Aorta (tissue), 5 donors: ENCODE data around the gene F10. TPM values are rescaled to one million over a fixed set of nuclear protein-coding genes. Genes with fewer than 3 reads are reported as not detected.
A peak's percentile ranks its signal among the peaks of the same experiment; 100 is the strongest.

Experiments used
- ATAC-seq: fragments of 200-7000 bp; cut with Tn5 transposase; one replicate; pipeline ENCODE4 v1.9.1; 2022; ENCODE audit warnings: moderate library complexity; ENCODE audit not compliant: low FRiP score
- DNase-seq, 2 donors: peaks; one replicate each; pipeline ENCODE4 v3.0.0-alpha.2; 2020
- H3K27ac ChIP-seq, 2 donors: one replicate each; pipeline ENCODE4 v1.5.1; 2013; ENCODE audit warnings: low read length in 2 of 2, mild to moderate bottlenecking in 2 of 2, moderate library complexity in 2 of 2, control low read depth in 1 of 2, inconsistent platforms in 1 of 2, low read depth in 1 of 2
- H3K27me3 ChIP-seq, 2 donors: one replicate each; pipeline ENCODE4 v1.6.1; 2013; ENCODE audit warnings: control low read depth in 1 of 2, low read length in 1 of 2, mild to moderate bottlenecking in 1 of 2, moderate library complexity in 1 of 2; ENCODE audit not compliant: insufficient read depth in 2 of 2, control insufficient read depth in 1 of 2
- H3K36me3 ChIP-seq, 2 donors: one replicate each; pipeline ENCODE4 v1.6.1; 2013; ENCODE audit warnings: control low read depth in 1 of 2, low read length in 1 of 2, mild to moderate bottlenecking in 1 of 2; ENCODE audit not compliant: insufficient read depth in 2 of 2, control insufficient read depth in 1 of 2
- H3K4me1 ChIP-seq, 2 donors: one replicate each; pipeline ENCODE4 v1.6.1; 2013; ENCODE audit warnings: low read length in 2 of 2, control low read depth in 1 of 2, mild to moderate bottlenecking in 1 of 2, moderate library complexity in 1 of 2; ENCODE audit not compliant: insufficient read depth in 2 of 2, control insufficient read depth in 1 of 2
- H3K4me3 ChIP-seq, 2 donors: one replicate each; pipeline ENCODE4 v1.5.1; 2013; ENCODE audit warnings: low read length in 2 of 2, control low read depth in 1 of 2, mild to moderate bottlenecking in 1 of 2
- H3K9me3 ChIP-seq: one replicate; pipeline ENCODE4 v1.6.1; 2013; ENCODE audit warnings: mild to moderate bottlenecking, low read length; ENCODE audit not compliant: control insufficient read depth
- WGBS, 2 donors: extraction: QIAGEN DNeasy Blood & Tissue Kit; methylation state at CpG; one replicate each; pipeline ENCODE4 v1.1.7; 2013; 5-methylcytosine and 5-hydroxymethylcytosine counted together
- intact Hi-C, 2 donors: fragments of 100-400 bp; cut with DNase I; formaldehyde crosslinking; loops; one replicate each; pipeline versions ENCODE4 v1.14.2 to v1.15.0; 2022
- polyA plus RNA-seq, 2 donors: library from polyadenylated mRNA; stranded (reverse); fragments of 200-250 nt; gene quantifications; one replicate each; pipeline ENCODE4 v1.2.3, GENCODE V29; 2013
- total RNA-seq, 2 donors: library from RNA; stranded (reverse); fragmentation: NEBNext Ultra II Directional; extraction: Animal tissue kit (Norgen Biotek cat#: 25700); gene quantifications; one replicate each; pipeline ENCODE4 v1.2.1, GENCODE V29; 2021
- donor health status: healthy with polysubstance abuse.
- donor health status: Bipolar disorder and iron deficiency.
- donor health status: DM: no; HTN: no; CAD: no.
- donor health status: DM: no; HTN: no; CAD: no.
- donor health status: DM: yes; HTN: yes; CAD: no.

F10 gene
- total and polyA plus RNA-seq, 4 donors = 6.5 to 38.4 (median 13.8) TPM

DNA sequence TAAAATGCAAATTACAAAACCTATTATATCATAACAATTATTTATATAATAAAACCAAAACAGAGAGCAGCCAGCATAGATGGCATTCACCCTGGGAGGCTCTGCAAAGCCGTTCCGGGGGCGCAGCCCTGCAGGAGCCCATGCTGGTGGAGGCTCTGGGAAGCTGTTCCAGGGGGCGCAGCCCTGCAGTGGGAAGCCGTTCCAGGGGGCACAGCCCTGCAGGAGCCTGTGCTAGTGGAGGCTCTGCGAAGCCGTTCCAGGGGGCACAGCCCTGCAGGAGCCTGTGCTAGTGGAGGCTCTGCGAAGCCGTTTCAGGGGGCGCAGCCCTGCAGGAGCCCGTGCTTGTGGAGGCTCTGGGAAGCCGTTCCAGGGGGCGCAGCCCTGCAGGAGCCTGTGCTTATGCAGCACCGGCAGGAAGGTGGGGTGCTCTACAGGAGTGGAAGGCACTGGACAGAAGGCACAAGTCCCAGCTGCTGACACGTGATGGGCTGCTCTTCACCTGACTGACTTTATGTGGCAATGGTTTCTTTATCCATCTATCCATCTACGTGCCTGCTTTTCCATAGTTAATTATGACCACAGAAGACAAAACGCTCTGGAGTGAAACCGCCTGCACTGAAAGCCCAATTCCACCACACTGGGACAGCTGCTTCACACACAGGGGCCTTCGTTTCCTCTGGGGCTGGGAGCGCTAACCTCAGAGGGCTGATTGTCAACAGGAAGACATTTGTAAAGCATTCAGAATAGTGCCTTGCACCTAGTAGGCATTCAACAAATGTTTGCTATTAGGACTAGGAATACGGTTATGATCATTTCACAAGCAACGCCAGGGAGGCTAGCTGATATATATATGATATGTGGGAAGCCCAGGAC, 62.2 kb downstream of the F10 start:
- H3K27ac ChIP-seq = no peak overlapping the region
- no peaks in the 10 kb centered on the region for H3K4me1 ChIP-seq
- intact Hi-C loops = no loop called here
- DNase-seq (no peak), ATAC-seq (no peak)
- peaks cover 6% of the 10 kb centered on the region in 2 donors for H3K36me3 ChIP-seq
- no peaks in the 10 kb centered on the region for H3K9me3 ChIP-seq
- H3K4me3 ChIP-seq = no peak overlapping the region
- WGBS, 2 donors = 89 to 91% methylated on average over 22 of the region's 22 CpGs
- H3K27me3 ChIP-seq = no peaks in the 10 kb centered on the region

GRCh38 chr13:113186061-113186900, 63.7 kb downstream of the F10 start:
- Histone ChIP-seq H3K4me1 (no peaks in the 10 kb centered on the region), H3K4me3 (no peak overlapping the region), H3K9me3 (no peaks in the 10 kb centered on the region), H3K27ac (no peak overlapping the region), H3K36me3 (peaks cover 4 to 8% of the 10 kb centered on the region in 2 donors), H3K27me3 (no peaks in the 10 kb centered on the region)
- DNase-seq (no peak), ATAC-seq (no peak)
- intact Hi-C loops = no loop called here
- WGBS, 2 donors = 79 to 83% methylated on average over 12 to 13 of the region's 13 CpGs

DNA sequence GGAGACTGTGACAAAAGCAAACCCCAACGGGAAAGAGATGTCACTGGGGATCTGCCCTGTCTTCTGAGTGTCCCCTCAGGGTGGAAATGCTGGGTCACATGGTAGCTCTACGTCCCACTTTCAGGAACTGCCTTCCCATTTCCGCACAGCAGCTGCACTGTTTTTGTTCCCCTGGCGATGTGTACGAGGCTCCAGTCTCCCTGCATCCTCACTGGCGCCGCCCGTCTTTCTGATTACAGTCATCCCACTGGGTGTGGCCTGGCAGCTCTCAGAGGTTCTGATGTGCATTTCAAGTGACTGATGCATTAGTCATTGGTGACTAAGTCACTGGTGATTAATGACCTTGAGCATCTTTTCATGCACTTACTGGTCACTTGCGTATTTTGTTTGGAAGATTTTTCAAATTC, 64.7 kb downstream of the F10 start:
- DNase-seq = peak; percentile 89 to 91
- 54 to 55% methylated on average over 9 of the region's 9 CpGs for WGBS, 2 donors
- no peaks in the 10 kb centered on the region for H3K9me3 ChIP-seq
- no peak overlapping the region for H3K4me3 ChIP-seq
- intact Hi-C loops = no loop called here
- H3K4me1 ChIP-seq = no peaks in the 10 kb centered on the region
- peaks cover 4 to 8% of the 10 kb centered on the region in 2 donors for H3K36me3 ChIP-seq
- peak; percentile 71 for ATAC-seq
- H3K27me3 ChIP-seq = no peaks in the 10 kb centered on the region
- no peak overlapping the region for H3K27ac ChIP-seq

GRCh38 chr13:113187883-113188665, 65.5 kb downstream of the F10 start:
- H3K27ac ChIP-seq = no peak overlapping the region
- intact Hi-C loops = no loop called here

GRCh38 chr13:113190181-113190580, 67.6 kb downstream of the F10 start:
- 79 to 85% methylated on average over 4 of the region's 4 CpGs for WGBS, 2 donors
- Histone ChIP-seq H3K9me3 (no peaks in the 10 kb centered on the region), H3K36me3 (peaks cover 4 to 5% of the 10 kb centered on the region in 2 donors)

More at GRCh38 chr13:113187883-113188665, 65.5 kb downstream of the F10 start:
- DNase-seq = no peak
- H3K36me3 ChIP-seq = peaks cover 4 to 8% of the 10 kb centered on the region in 2 donors
- no peaks in the 10 kb centered on the region for H3K9me3 ChIP-seq
- no peak for ATAC-seq
- no peaks in the 10 kb centered on the region for H3K4me1 ChIP-seq
- no peak overlapping the region for H3K4me3 ChIP-seq
- 92% methylated on average over 23 of the region's 23 CpGs for WGBS, 2 donors
- no peaks in the 10 kb centered on the region for H3K27me3 ChIP-seq

GRCh38 chr13:113192279-113192678, 69.7 kb downstream of the F10 start:
- H3K36me3 ChIP-seq = peaks cover 5 to 9% of the 10 kb centered on the region in 2 donors
- DNase-seq = no peak
- 23 to 24% methylated on average over 4 of the region's 4 CpGs for WGBS, 2 donors

More at GRCh38 chr13:113190181-113190580, 67.6 kb downstream of the F10 start:
- ATAC-seq (no peak), DNase-seq (no peak)
- H3K4me1 ChIP-seq = no peaks in the 10 kb centered on the region
- intact Hi-C loops = no loop called here
- H3K27me3 ChIP-seq = no peaks in the 10 kb centered on the region
- no peak overlapping the region for H3K4me3 ChIP-seq
- no peak overlapping the region for H3K27ac ChIP-seq

GRCh38 chr13:113192902-113193301, 70.3 kb downstream of the F10 start:
- Histone ChIP-seq H3K4me3 (no peak overlapping the region), H3K27me3 (no peaks in the 10 kb centered on the region), H3K27ac (no peak overlapping the region), H3K4me1 (no peaks in the 10 kb centered on the region), H3K36me3 (peaks cover 8 to 9% of the 10 kb centered on the region in 2 donors), H3K9me3 (no peaks in the 10 kb centered on the region)
- ATAC-seq = no peak
- 96 to 97% methylated on average over 2 of the region's 2 CpGs for WGBS, 2 donors
- no peak for DNase-seq
- intact Hi-C loops = no loop called here

More at GRCh38 chr13:113192279-113192678, 69.7 kb downstream of the F10 start:
- no peak overlapping the region for H3K4me3 ChIP-seq
- ATAC-seq = no peak
- intact Hi-C loops = no loop called here
- H3K9me3 ChIP-seq = no peaks in the 10 kb centered on the region
- no peak overlapping the region for H3K27ac ChIP-seq
- no peaks in the 10 kb centered on the region for H3K27me3 ChIP-seq
- H3K4me1 ChIP-seq = no peaks in the 10 kb centered on the region

DNA sequence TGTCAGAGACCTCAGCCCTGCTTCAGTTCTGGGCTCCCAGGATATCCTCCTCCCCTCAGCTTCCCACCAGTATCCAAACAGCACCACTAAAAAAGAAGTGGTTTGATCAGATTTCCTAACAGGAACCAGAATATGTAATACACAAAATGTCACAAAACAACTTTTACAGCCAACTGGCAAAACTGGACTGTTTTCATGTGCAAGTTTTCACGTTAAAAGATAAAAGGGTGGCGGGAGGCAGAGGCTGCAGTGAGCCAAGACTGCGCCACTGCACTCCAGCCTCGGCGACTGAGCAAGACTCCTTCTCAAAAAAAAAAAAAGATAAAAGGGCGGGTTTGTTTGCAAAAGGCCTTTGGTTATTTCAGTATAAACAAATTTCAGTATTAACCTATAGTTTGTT, 72.8 kb downstream of the F10 start:
- Histone ChIP-seq H3K36me3 (peaks cover 7 to 9% of the 10 kb centered on the region in 2 donors), H3K4me1 (no peaks in the 10 kb centered on the region), H3K27me3 (no peaks in the 10 kb centered on the region), H3K9me3 (no peaks in the 10 kb centered on the region), H3K27ac (no peak overlapping the region), H3K4me3 (no peak overlapping the region)
- no peak for DNase-seq
- 82 to 83% methylated on average over 6 of the region's 6 CpGs for WGBS, 2 donors
- intact Hi-C loops = no loop called here
- ATAC-seq = no peak
